ENCODE results near the gene LEP. TPM values are rescaled to one million over a fixed set of nuclear protein-coding genes. Genes with fewer than 3 reads are reported as not detected.

Gene LEP
- total and polyA plus RNA-seq, 12 donors, result under 0.01 to 0.98 (median 0.34) TPM; not detected in 3

- Histone ChIP-seq H3K4me1 (replicated peaks in 1 of 2) (no peaks in the 10 kb centered on the region), H3K9me3 (replicated peaks in 1 of 3) (no peaks in the 10 kb centered on the region), H3K4me3 (no peak overlapping the region), H3K27ac (no peak overlapping the region), H3K36me3 (replicated peaks in 1 of 2) (peaks cover 0 to 55% of the 10 kb centered on the region in 2 donors), H3K27me3 (no peaks in the 10 kb centered on the region)
- 80 to 89% (median 85%) methylated on average over 2 of the region's 2 CpGs for WGBS, 4 donors
- intact Hi-C loops (cut with DNase I), result no loop called here
- DNase-seq, result no peak
- TF ChIP-seq POLR2A (IDR thresholded peaks at IDR 0.05), result no peak
- TF ChIP-seq, protein P1, sequence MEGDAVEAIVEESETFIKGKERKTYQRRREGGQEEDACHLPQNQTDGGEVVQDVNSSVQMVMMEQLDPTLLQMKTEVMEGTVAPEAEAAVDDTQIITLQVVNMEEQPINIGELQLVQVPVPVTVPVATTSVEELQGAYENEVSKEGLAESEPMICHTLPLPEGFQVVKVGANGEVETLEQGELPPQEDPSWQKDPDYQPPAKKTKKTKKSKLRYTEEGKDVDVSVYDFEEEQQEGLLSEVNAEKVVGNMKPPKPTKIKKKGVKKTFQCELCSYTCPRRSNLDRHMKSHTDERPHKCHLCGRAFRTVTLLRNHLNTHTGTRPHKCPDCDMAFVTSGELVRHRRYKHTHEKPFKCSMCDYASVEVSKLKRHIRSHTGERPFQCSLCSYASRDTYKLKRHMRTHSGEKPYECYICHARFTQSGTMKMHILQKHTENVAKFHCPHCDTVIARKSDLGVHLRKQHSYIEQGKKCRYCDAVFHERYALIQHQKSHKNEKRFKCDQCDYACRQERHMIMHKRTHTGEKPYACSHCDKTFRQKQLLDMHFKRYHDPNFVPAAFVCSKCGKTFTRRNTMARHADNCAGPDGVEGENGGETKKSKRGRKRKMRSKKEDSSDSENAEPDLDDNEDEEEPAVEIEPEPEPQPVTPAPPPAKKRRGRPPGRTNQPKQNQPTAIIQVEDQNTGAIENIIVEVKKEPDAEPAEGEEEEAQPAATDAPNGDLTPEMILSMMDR (IDR thresholded peaks at IDR 0.05), result no peak
These were observed 66.0 kb downstream of the LEP start for GRCh38 chr7:128307061-128307460.

Small RNAs within 50 kb of the gene (microRNA-seq; reads per million reads assigned to microRNA genes)
- 0.38 to 2.2 (median 0.57) reads per million in 3 donors for gene MIR129-1

Small RNAs within 50 kb of the gene (small RNA-seq; reads per million reads assigned to genes)
- gene MIR129-1, result 0 reads per million in 2 donors

Other genes with a start within 250 kb of the LEP start
- 10 to 100 TPM in 5 of 9 donors, 1 to 10 TPM in 4; 3.4 to 23.7 (median 10.1) TPM for gene LRRC4, start 209.8 kb upstream of the LEP start, total RNA-seq
- 10 to 100 TPM in 1 of 3 donors, 1 to 10 TPM in 2; 2.2 to 14.5 (median 3.7) TPM for gene LRRC4, start 209.8 kb upstream of the LEP start, polyA plus RNA-seq
- 10 to 100 TPM in 8 of 9 donors, 1 to 10 TPM in 1; 8.0 to 30.6 (median 22.3) TPM for gene RBM28, start 102.6 kb downstream of the LEP start, total RNA-seq
- 10 to 100 TPM; 29.2 to 61.3 (median 55.5) TPM for gene RBM28, start 102.6 kb downstream of the LEP start, polyA plus RNA-seq
- gene PRRT4, start 120.4 kb downstream of the LEP start, total RNA-seq, result 1 to 10 TPM in 4 of 9 donors, under 1 TPM in 4, not detected in 1; 0.23 to 1.3 (median 0.97) TPM
- 1 to 10 TPM in 2 of 3 donors, under 1 TPM in 1; 0.40 to 7.7 (median 7.5) TPM for gene PRRT4, start 120.4 kb downstream of the LEP start, polyA plus RNA-seq
- 10 to 100 TPM; 22.0 to 52.4 (median 32.4) TPM for gene IMPDH1, start 168.7 kb downstream of the LEP start, total RNA-seq
- 10 to 100 TPM; 11.8 to 35.3 (median 33.5) TPM for gene IMPDH1, start 168.7 kb downstream of the LEP start, polyA plus RNA-seq
- 10 to 100 TPM in 1 of 9 donors, 1 to 10 TPM in 8; 3.0 to 15.5 (median 6.9) TPM for gene HILPDA, start 214.6 kb downstream of the LEP start, total RNA-seq
- gene HILPDA, start 214.6 kb downstream of the LEP start, polyA plus RNA-seq, result 10 to 100 TPM in 1 of 3 donors, 1 to 10 TPM in 2; 4.1 to 16.0 (median 8.0) TPM
- 10 to 100 TPM; 15.3 to 35.9 (median 30.3) TPM for gene METTL2B, start 235.5 kb downstream of the LEP start, total RNA-seq
- gene METTL2B, start 235.5 kb downstream of the LEP start, polyA plus RNA-seq, result 10 to 100 TPM in 1 of 3 donors, 1 to 10 TPM in 2; 7.1 to 26.8 (median 9.8) TPM

All from adrenal gland (tissue), 12 donors.